Upper lobe of right lung (tissue), 1 donor: Measurements from ENCODE around the gene SLC31A2. TPM values are rescaled to one million over a fixed set of nuclear protein-coding genes. Genes with fewer than 3 reads are reported as not detected.

ENCODE experiments used
- ATAC-seq: fragments of 200-7000 bp; cut with Tn5 transposase; one replicate; pipeline ENCODE4 v1.9.1; 2020; ENCODE audit warnings: mild to moderate bottlenecking, moderate library complexity
- DNase-seq: peaks from one replicate; pipeline ENCODE4 v3.0.0-alpha.2; 2020
- H3K27ac ChIP-seq: fragments of 200-600 bp; one replicate; pipeline ENCODE4 v1.8.0; 2022
- H3K27me3 ChIP-seq: fragments of 200-600 bp; one replicate; pipeline ENCODE4 v1.8.0; 2022; ENCODE audit warnings: mild to moderate bottlenecking
- H3K36me3 ChIP-seq: fragments of 200-600 bp; one replicate; pipeline ENCODE4 v1.8.0; 2022
- H3K4me1 ChIP-seq: fragments of 200-600 bp; one replicate; pipeline ENCODE4 v1.8.0; 2022
- H3K4me3 ChIP-seq: fragments of 200-600 bp; one replicate; pipeline ENCODE4 v1.8.0; 2022; ENCODE audit warnings: mild to moderate bottlenecking
- H3K9me3 ChIP-seq: fragments of 200-600 bp; one replicate; pipeline ENCODE4 v1.8.0; 2022
- CTCF ChIP-seq: fragments of 200-600 bp; IDR thresholded peaks from one replicate; pipeline ENCODE4 v1.8.0; 2022; ENCODE audit warnings: antibody characterized with exemption
- intact Hi-C: fragments of 100-400 bp; cut with DNase I; formaldehyde crosslinking; loops from one replicate; pipeline ENCODE4 v1.11.0; 2022
- total RNA-seq: library from RNA; stranded (reverse); fragmentation: NEBNext Ultra II Directional; extraction: Animal tissue kit (Norgen Biotek cat#: 25700); gene quantifications from one replicate; pipeline ENCODE4 v1.2.1, GENCODE V29; 2021
- donor health status: DM: no; HTN: yes; CAD: no; lungs with severe emphysema.

Gene SLC31A2
- total RNA-seq, 1 donor from 2014 or later: 46.9 TPM

- no peak overlapping the region for H3K4me3 ChIP-seq
- intact Hi-C loops: no loop called here
- TF ChIP-seq CTCF: no peak
- peaks cover 96% of the 10 kb centered on the region for H3K36me3 ChIP-seq
- no peaks in the 10 kb centered on the region for H3K27me3 ChIP-seq
- no peak for DNase-seq
- H3K27ac ChIP-seq: no peak overlapping the region
- H3K9me3 ChIP-seq: no peaks in the 10 kb centered on the region
- H3K4me1 ChIP-seq: no peaks in the 10 kb centered on the region
- no peak for ATAC-seq
These were observed 49.0 kb downstream of the SLC31A2 start for GRCh38 chr9:113199683-113200329.

GRCh38 chr9:113205432-113205831 is 54.6 kb downstream of the SLC31A2 start:
- ATAC-seq: no peak
- no peak for DNase-seq
- H3K36me3 ChIP-seq: peaks cover 97% of the 10 kb centered on the region
- H3K4me1 ChIP-seq: peaks cover 2% of the 10 kb centered on the region
- no peak overlapping the region for H3K27ac ChIP-seq
- no peaks in the 10 kb centered on the region for H3K9me3 ChIP-seq
- H3K27me3 ChIP-seq: no peaks in the 10 kb centered on the region
- intact Hi-C loops: no loop called here
- TF ChIP-seq CTCF: no peak
- H3K4me3 ChIP-seq: no peak overlapping the region

- Histone ChIP-seq H3K27me3 (no peaks in the 10 kb centered on the region), H3K36me3 (peaks cover 97% of the 10 kb centered on the region), H3K9me3 (no peaks in the 10 kb centered on the region), H3K4me1 (peaks cover 6% of the 10 kb centered on the region), H3K4me3 (no peak overlapping the region), H3K27ac (no peak overlapping the region)
- intact Hi-C loops: no loop called here
- DNase-seq: no peak
- ATAC-seq: no peak
- no peak for TF ChIP-seq CTCF
These were observed 55.1 kb downstream of the SLC31A2 start for GRCh38 chr9:113205861-113206260.

GRCh38 chr9:113210815-113211214 is 60.0 kb downstream of the SLC31A2 start:
- Histone ChIP-seq H3K4me1 (peaks cover 11% of the 10 kb centered on the region), H3K4me3 (no peak overlapping the region), H3K36me3 (peaks cover 56% of the 10 kb centered on the region), H3K27me3 (no peaks in the 10 kb centered on the region), H3K27ac (peak overlapping the region; percentile 59), H3K9me3 (no peaks in the 10 kb centered on the region)
- peak; percentile 65 for ATAC-seq
- TF ChIP-seq CTCF: no peak
- no peak for DNase-seq
- intact Hi-C loops: no loop called here

Other genes starting within 250 kb of the SLC31A2 start
- 0.78 TPM for gene ZNF883, start 138.8 kb upstream of the SLC31A2 start, total RNA-seq
- gene ZFP37, start 94.3 kb upstream of the SLC31A2 start, total RNA-seq: 2.4 TPM
- 60.6 TPM for gene FKBP15, start 70.3 kb downstream of the SLC31A2 start, total RNA-seq
- gene SLC31A1, start 70.5 kb downstream of the SLC31A2 start, total RNA-seq: 43.4 TPM
- 29.5 TPM for gene CDC26, start 124.6 kb downstream of the SLC31A2 start, total RNA-seq
- gene PRPF4, start 124.7 kb downstream of the SLC31A2 start, total RNA-seq: 13.2 TPM
- not detected for gene RNF183, start 152.4 kb downstream of the SLC31A2 start, total RNA-seq
- 2.6 TPM for gene WDR31, start 189.3 kb downstream of the SLC31A2 start, total RNA-seq
- gene BSPRY, start 198.5 kb downstream of the SLC31A2 start, total RNA-seq: 10.8 TPM
- 10.4 TPM for gene HDHD3, start 226.0 kb downstream of the SLC31A2 start, total RNA-seq